Naive B cell (primary cell): ENCODE data around the gene ERN2. TPM values are rescaled to one million over a fixed set of nuclear protein-coding genes. Genes with fewer than 3 reads are reported as not detected.

Source experiments
- polyA plus RNA-seq, 6 donors: library from polyadenylated mRNA; unstranded; fragments of 300-500 nt; fragmentation: Illumina TruSeq; gene quantifications; one replicate each; pipeline ENCODE4 v1.2.3, GENCODE V29; 2021; ENCODE audit warnings: low read depth in 6 of 6

Gene ERN2
- polyA plus RNA-seq, 6 donors from 2014 or later, result not detected

Other genes with a start within 250 kb of the ERN2 start
- 100 to 1,000 TPM; 154 to 303 (median 222) TPM for gene GGA2, start 202.7 kb downstream of the ERN2 start, polyA plus RNA-seq
- 10 to 100 TPM in 2 of 6 donors, 1 to 10 TPM in 4; 3.8 to 15.0 (median 8.2) TPM for gene EARS2, start 155.9 kb downstream of the ERN2 start, polyA plus RNA-seq
- gene UBFD1, start 155.5 kb downstream of the ERN2 start, polyA plus RNA-seq, result 10 to 100 TPM in 5 of 6 donors, 1 to 10 TPM in 1; 8.8 to 20.1 (median 12.7) TPM
- gene NDUFAB1, start 116.9 kb downstream of the ERN2 start, polyA plus RNA-seq, result 100 to 1,000 TPM; 159 to 221 (median 172) TPM
- gene PALB2, start 71.9 kb downstream of the ERN2 start, polyA plus RNA-seq, result 1 to 10 TPM; 2.4 to 10.0 (median 6.2) TPM
- 10 to 100 TPM; 28.0 to 61.6 (median 48.4) TPM for gene DCTN5, start 71.8 kb downstream of the ERN2 start, polyA plus RNA-seq
- gene PLK1, start 34.3 kb downstream of the ERN2 start, polyA plus RNA-seq, result under 1 TPM in 3 of 6 donors, not detected in 3; 0.27 to 0.96 (median 0.45) TPM
- not detected for gene CHP2, start 41.8 kb upstream of the ERN2 start, polyA plus RNA-seq
- 100 to 1,000 TPM; 213 to 344 (median 285) TPM for gene PRKCB, start 122.8 kb upstream of the ERN2 start, polyA plus RNA-seq